ENCODE data around the gene CIAO2B. TPM values are rescaled to one million over a fixed set of nuclear protein-coding genes. Genes with fewer than 3 reads are reported as not detected.

Gene CIAO2B
- total RNA-seq, 4 donors from 2014 or later: 15.3 to 93.8 (median 51.6) TPM

GRCh38 chr16:66948134-66948836 is 14.1 kb upstream of the CIAO2B start:
- H3K27me3 ChIP-seq: peaks cover 13% of the 10 kb centered on the region
- 4 to 8% methylated on average over 4 to 37 of the region's 44 CpGs for WGBS, 2 donors (ENCODE audit: low coverage in 1 of 2)
- intact Hi-C loops (cut with DNase I; ENCODE audit: low total_unique reads): no loop called here
- TF ChIP-seq POLR2AphosphoS5 (IDR thresholded peaks at IDR 0.05): no peak
- TF ChIP-seq CTCF (IDR thresholded peaks at IDR 0.05): no peak
- no peak for TF ChIP-seq POLR2A (IDR thresholded peaks at IDR 0.05)
- no peak for TF ChIP-seq EP300 (IDR thresholded peaks at IDR 0.05; ENCODE audit: low read depth)
- in situ Hi-C loops (cut with MboI; ENCODE audit: low pct_ligation_motif_present in 1 of 4, low pct_unique_long_range_greater_than_20kb in 1 of 4, low sequenced_read_pairs in 3 of 4): no loop called here
- peaks cover 0 to 2% (median 0%) of the 10 kb centered on the region in 4 donors for H3K36me3 ChIP-seq
- peak; percentile 43 for DNase-seq
- peak overlapping the region; percentile 20 to 58 (median 40) for H3K4me3 ChIP-seq
- peak overlapping the region in 2 of 4 donors; percentile 26 to 45 for H3K27ac ChIP-seq
- no peaks in the 10 kb centered on the region for H3K9me3 ChIP-seq
- peaks cover 18 to 30% (median 21%) of the 10 kb centered on the region in 4 donors for H3K4me1 ChIP-seq

GRCh38 chr16:66947302-66948065 is 13.3 kb upstream of the CIAO2B start:
- intact Hi-C loops (cut with DNase I; ENCODE audit: low total_unique reads) (no loop called here), in situ Hi-C loops (cut with MboI; ENCODE audit: low pct_ligation_motif_present in 1 of 4, low pct_unique_long_range_greater_than_20kb in 1 of 4, low sequenced_read_pairs in 3 of 4) (no loop called here)
- Histone ChIP-seq H3K4me3 (peak overlapping the region; percentile 34 to 58 (median 47)), H3K36me3 (peaks cover 0 to 10% (median 2%) of the 10 kb centered on the region in 4 donors), H3K4me1 (peaks cover 17 to 22% (median 17%) of the 10 kb centered on the region in 4 donors), H3K27me3 (peaks cover 13% of the 10 kb centered on the region), H3K27ac (peak overlapping the region in 2 of 4 donors; percentile 26 to 45), H3K9me3 (no peaks in the 10 kb centered on the region)
- 0 to 2% methylated on average over 1 to 23 of the region's 23 CpGs for WGBS, 2 donors (ENCODE audit: low coverage in 1 of 2)
- DNase-seq: peak; percentile 91
- TF ChIP-seq CTCF (IDR thresholded peaks at IDR 0.05) (peak; percentile 87 to 97 (median 92)), POLR2A (IDR thresholded peaks at IDR 0.05) (no peak), EP300 (IDR thresholded peaks at IDR 0.05; ENCODE audit: low read depth) (no peak), POLR2AphosphoS5 (IDR thresholded peaks at IDR 0.05) (peak in 1 of 3 donors; percentile 11)

- H3K36me3 ChIP-seq: peaks cover 0 to 15% (median 5%) of the 10 kb centered on the region in 4 donors
- no peak overlapping the region for H3K4me3 ChIP-seq
- intact Hi-C loops (cut with DNase I; ENCODE audit: low total_unique reads): no loop called here
- no peak for DNase-seq
- H3K9me3 ChIP-seq: no peaks in the 10 kb centered on the region
- peaks cover 17 to 22% (median 17%) of the 10 kb centered on the region in 4 donors for H3K4me1 ChIP-seq
- in situ Hi-C loops (cut with MboI; ENCODE audit: low pct_ligation_motif_present in 1 of 4, low pct_unique_long_range_greater_than_20kb in 1 of 4, low sequenced_read_pairs in 3 of 4): no loop called here
- WGBS, 2 donors (ENCODE audit: low coverage in 1 of 2): 30 to 35% methylated on average over 4 to 5 of the region's 5 CpGs
- peaks cover 13% of the 10 kb centered on the region for H3K27me3 ChIP-seq
- TF ChIP-seq CTCF (IDR thresholded peaks at IDR 0.05): no peak
- TF ChIP-seq EP300 (IDR thresholded peaks at IDR 0.05; ENCODE audit: low read depth): no peak
- no peak for TF ChIP-seq POLR2A (IDR thresholded peaks at IDR 0.05)
- TF ChIP-seq POLR2AphosphoS5 (IDR thresholded peaks at IDR 0.05): no peak
- H3K27ac ChIP-seq: no peak overlapping the region
Observed at GRCh38 chr16:66946974-66947301, 12.7 kb upstream of the CIAO2B start.

GRCh38 chr16:66946541-66946940 is 12.3 kb upstream of the CIAO2B start:
- H3K36me3 ChIP-seq: peaks cover 0 to 19% (median 6%) of the 10 kb centered on the region in 4 donors
- peaks cover 17 to 22% (median 17%) of the 10 kb centered on the region in 4 donors for H3K4me1 ChIP-seq
- TF ChIP-seq POLR2AphosphoS5 (IDR thresholded peaks at IDR 0.05) (no peak), EP300 (IDR thresholded peaks at IDR 0.05; ENCODE audit: low read depth) (no peak), CTCF (IDR thresholded peaks at IDR 0.05) (no peak), POLR2A (IDR thresholded peaks at IDR 0.05) (no peak)
- in situ Hi-C loops (cut with MboI; ENCODE audit: low pct_ligation_motif_present in 1 of 4, low pct_unique_long_range_greater_than_20kb in 1 of 4, low sequenced_read_pairs in 3 of 4): no loop called here
- H3K27ac ChIP-seq: no peak overlapping the region
- no peak for DNase-seq
- H3K9me3 ChIP-seq: no peaks in the 10 kb centered on the region
- 70 to 75% methylated on average over 2 to 7 of the region's 7 CpGs for WGBS, 2 donors (ENCODE audit: low coverage in 1 of 2)
- H3K27me3 ChIP-seq: peaks cover 13% of the 10 kb centered on the region
- H3K4me3 ChIP-seq: no peak overlapping the region
- intact Hi-C loops (cut with DNase I; ENCODE audit: low total_unique reads): no loop called here
